ENCODE measurements around the gene KCNK7. TPM values are rescaled to one million over a fixed set of nuclear protein-coding genes. Genes with fewer than 3 reads are reported as not detected.
A peak's percentile ranks its signal among the peaks of the same experiment; 100 is the strongest.

KCNK7 gene
- total RNA-seq, 4 donors from 2014 or later, result 0.99 to 1.2 (median 1.2) TPM

DNA sequence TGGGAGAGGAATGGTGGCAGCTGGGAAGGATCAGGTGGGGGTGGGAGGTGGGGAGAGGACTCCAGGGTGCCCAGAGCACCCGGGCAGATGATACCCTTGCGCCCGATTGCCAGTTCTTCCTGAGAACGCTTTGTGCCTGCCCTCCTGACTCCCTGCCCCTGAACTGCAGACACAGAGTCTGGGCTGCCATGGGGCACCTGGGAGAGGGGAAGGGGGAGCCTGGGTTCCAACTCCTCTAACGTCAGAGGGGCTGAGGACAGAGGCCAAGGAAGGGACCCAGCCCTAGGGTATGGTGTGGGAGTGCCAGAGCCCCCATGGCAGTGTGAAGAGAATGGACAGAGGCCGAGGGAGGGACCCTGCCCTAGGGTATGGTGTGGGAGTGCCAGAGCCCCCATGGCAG lies 920 bp upstream of the KCNK7 start:
- H3K27ac ChIP-seq (replicated peaks in 1 of 4), result no peak overlapping the region
- H3K4me3 ChIP-seq, result no peak overlapping the region
- WGBS, result 78% methylated on average over 6 of the region's 6 CpGs
- no peak for TF ChIP-seq POLR2AphosphoS5 (IDR thresholded peaks at IDR 0.05)
- TF ChIP-seq, protein P1, sequence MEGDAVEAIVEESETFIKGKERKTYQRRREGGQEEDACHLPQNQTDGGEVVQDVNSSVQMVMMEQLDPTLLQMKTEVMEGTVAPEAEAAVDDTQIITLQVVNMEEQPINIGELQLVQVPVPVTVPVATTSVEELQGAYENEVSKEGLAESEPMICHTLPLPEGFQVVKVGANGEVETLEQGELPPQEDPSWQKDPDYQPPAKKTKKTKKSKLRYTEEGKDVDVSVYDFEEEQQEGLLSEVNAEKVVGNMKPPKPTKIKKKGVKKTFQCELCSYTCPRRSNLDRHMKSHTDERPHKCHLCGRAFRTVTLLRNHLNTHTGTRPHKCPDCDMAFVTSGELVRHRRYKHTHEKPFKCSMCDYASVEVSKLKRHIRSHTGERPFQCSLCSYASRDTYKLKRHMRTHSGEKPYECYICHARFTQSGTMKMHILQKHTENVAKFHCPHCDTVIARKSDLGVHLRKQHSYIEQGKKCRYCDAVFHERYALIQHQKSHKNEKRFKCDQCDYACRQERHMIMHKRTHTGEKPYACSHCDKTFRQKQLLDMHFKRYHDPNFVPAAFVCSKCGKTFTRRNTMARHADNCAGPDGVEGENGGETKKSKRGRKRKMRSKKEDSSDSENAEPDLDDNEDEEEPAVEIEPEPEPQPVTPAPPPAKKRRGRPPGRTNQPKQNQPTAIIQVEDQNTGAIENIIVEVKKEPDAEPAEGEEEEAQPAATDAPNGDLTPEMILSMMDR (IDR thresholded peaks at IDR 0.05), result no peak
- TF ChIP-seq POLR2A (IDR thresholded peaks at IDR 0.05; ENCODE audit: low read depth), result no peak
- no peak for TF ChIP-seq EP300 (IDR thresholded peaks at IDR 0.05)
- peaks cover 13 to 67% (median 62%) of the 10 kb centered on the region in 4 donors for H3K36me3 ChIP-seq
- DNase-seq (ENCODE audit: extremely low spot score), result no peak
- intact Hi-C loops (cut with DNase I), result no loop called here
- H3K27me3 ChIP-seq, result no peaks in the 10 kb centered on the region
- H3K9me3 ChIP-seq, result no peaks in the 10 kb centered on the region
- H3K4me1 ChIP-seq, result peaks cover 16 to 46% (median 38%) of the 10 kb centered on the region in 4 donors

GRCh38 chr11:65595131-65595530 lies 469 bp downstream of the KCNK7 start:
- no peak overlapping the region for H3K4me3 ChIP-seq
- peaks cover 16 to 54% (median 42%) of the 10 kb centered on the region in 4 donors for H3K4me1 ChIP-seq
- 80% methylated on average over 3 of the region's 3 CpGs for WGBS
- DNase-seq (ENCODE audit: extremely low spot score), result no peak
- peaks cover 22 to 69% (median 67%) of the 10 kb centered on the region in 4 donors for H3K36me3 ChIP-seq
- no peaks in the 10 kb centered on the region for H3K27me3 ChIP-seq
- TF ChIP-seq POLR2AphosphoS5 (IDR thresholded peaks at IDR 0.05) (peak in 1 of 2 donors; percentile 27), POLR2A (IDR thresholded peaks at IDR 0.05; ENCODE audit: low read depth) (no peak), EP300 (IDR thresholded peaks at IDR 0.05) (no peak)
- TF ChIP-seq, protein P1 (IDR thresholded peaks at IDR 0.05), result no peak
- intact Hi-C loops (cut with DNase I), result no loop called here
- peak overlapping the region in 2 of 4 donors; percentile 9 to 11 for H3K27ac ChIP-seq (replicated peaks in 1 of 4)
- no peaks in the 10 kb centered on the region for H3K9me3 ChIP-seq

GRCh38 chr11:65593518-65594414 lies 1.8 kb downstream of the KCNK7 start:
- DNase-seq (ENCODE audit: extremely low spot score), result no peak
- WGBS, result 64% methylated on average over 9 of the region's 26 CpGs
- intact Hi-C loops (cut with DNase I), result loop anchor here (2.0 to 5.0 kb wide), 2 partner anchors 19 to 51 kb away; no protein-coding TSS in a partner anchor
- Histone ChIP-seq H3K9me3 (no peaks in the 10 kb centered on the region), H3K36me3 (peaks cover 26 to 69% (median 65%) of the 10 kb centered on the region in 4 donors), H3K4me1 (peaks cover 29 to 68% (median 56%) of the 10 kb centered on the region in 4 donors), H3K4me3 (no peak overlapping the region), H3K27ac (replicated peaks in 1 of 4) (peak overlapping the region; percentile 21 to 96 (median 49)), H3K27me3 (no peaks in the 10 kb centered on the region)
- TF ChIP-seq EP300 (IDR thresholded peaks at IDR 0.05) (no peak), POLR2AphosphoS5 (IDR thresholded peaks at IDR 0.05) (peak; percentile 61 to 64), POLR2A (IDR thresholded peaks at IDR 0.05; ENCODE audit: low read depth) (no peak)
- TF ChIP-seq, protein P1 (IDR thresholded peaks at IDR 0.05), result peak; percentile 63 to 75 (median 74)

- TF ChIP-seq, protein P1 (IDR thresholded peaks at IDR 0.05), result no peak
- peak in 1 of 2 donors; percentile 3 for TF ChIP-seq POLR2AphosphoS5 (IDR thresholded peaks at IDR 0.05)
- Histone ChIP-seq H3K9me3 (no peaks in the 10 kb centered on the region), H3K27ac (replicated peaks in 1 of 4) (peak overlapping the region; percentile 46 to 96 (median 50)), H3K4me3 (no peak overlapping the region), H3K27me3 (no peaks in the 10 kb centered on the region), H3K4me1 (peaks cover 36 to 76% (median 64%) of the 10 kb centered on the region in 4 donors), H3K36me3 (peaks cover 26 to 66% (median 57%) of the 10 kb centered on the region in 4 donors)
- intact Hi-C loops (cut with DNase I), result loop anchor here (2.0 to 5.0 kb wide), 2 partner anchors 18 to 51 kb away; no protein-coding TSS in a partner anchor
- 88% methylated on average over 18 of the region's 22 CpGs for WGBS
- DNase-seq (ENCODE audit: extremely low spot score), result no peak
Observed at GRCh38 chr11:65592858-65593517, 2.6 kb downstream of the KCNK7 start.
